Natural killer cell (primary cell): ENCODE measurements around the gene OR10H2. TPM values are rescaled to one million over a fixed set of nuclear protein-coding genes. Genes with fewer than 3 reads are reported as not detected.

Experiments
- ATAC-seq, 3 donors: fragments of 150-1000 bp in 2 of 3; fragments of 200-7000 bp in 1 of 3; cut with Tn5 transposase; 1 replicate in 1 of 3; 2 replicates in 2 of 3; pipeline ENCODE4 v1.10.0; 2021; ENCODE audit warnings: mild to moderate bottlenecking in 2 of 3, moderate library complexity in 2 of 3
- DNase-seq, 2 donors: peaks; one replicate each; pipeline versions ENCODE4 v3.0.0 to v3.0.0-alpha.2; 2013 to 2021; ENCODE audit warnings: mixed read lengths in 1 of 2
- H3K27ac ChIP-seq: one replicate; pipeline ENCODE4 v1.5.1; 2013; ENCODE audit warnings: mild to moderate bottlenecking, low read length
- H3K27me3 ChIP-seq: one replicate; pipeline ENCODE4 v1.6.1; 2013; ENCODE audit warnings: low read length; ENCODE audit not compliant: control insufficient read depth, insufficient read depth
- H3K36me3 ChIP-seq: one replicate; pipeline ENCODE4 v1.6.1; 2013; ENCODE audit warnings: low read length; ENCODE audit not compliant: control insufficient read depth, insufficient read depth
- H3K4me1 ChIP-seq: one replicate; pipeline ENCODE4 v1.6.1; 2013; ENCODE audit warnings: low read length; ENCODE audit not compliant: control insufficient read depth, insufficient read depth
- H3K4me3 ChIP-seq: one replicate; pipeline ENCODE4 v1.5.1; 2013; ENCODE audit warnings: low read length
- H3K9me3 ChIP-seq: one replicate; pipeline ENCODE4 v1.6.1; 2013; ENCODE audit warnings: low read length; ENCODE audit not compliant: control insufficient read depth, insufficient read depth
- H3K27ac Mint-ChIP-seq, 2 donors: one replicate each; pipeline ENCODE4 v1.8.0; 2022; ENCODE audit warnings: mild to moderate bottlenecking in 2 of 2, mixed read lengths in 2 of 2, moderate library complexity in 1 of 2
- H3K27me3 Mint-ChIP-seq, 2 donors: one replicate each; pipeline ENCODE4 v1.8.0; 2022; ENCODE audit warnings: low read depth in 2 of 2, mixed read lengths in 2 of 2
- H3K36me3 Mint-ChIP-seq: one replicate; pipeline ENCODE4 v1.8.0; 2022; ENCODE audit warnings: mixed read lengths
- H3K4me1 Mint-ChIP-seq, 2 donors: one replicate each; pipeline ENCODE4 v1.8.0; 2022; ENCODE audit warnings: mixed read lengths in 2 of 2
- H3K4me3 Mint-ChIP-seq: one replicate; pipeline ENCODE4 v1.8.0; 2022; ENCODE audit warnings: mild to moderate bottlenecking, moderate library complexity, mixed read lengths
- H3K9me3 Mint-ChIP-seq, 2 donors: one replicate each; pipeline ENCODE4 v1.8.0; 2022; ENCODE audit warnings: mixed read lengths in 2 of 2
- CTCF ChIP-seq: fragments of 200-600 bp; IDR thresholded peaks from one replicate; pipeline ENCODE4 v1.8.0; 2022; ENCODE audit warnings: antibody characterized with exemption
- WGBS: methylation state at CpG from one replicate; pipeline ENCODE4 v1.1.7; 2013; ENCODE audit warnings: missing lambda C conversion rate; ENCODE audit not compliant: insufficient coverage; 5-methylcytosine and 5-hydroxymethylcytosine counted together
- intact Hi-C: fragments of 100-400 bp; cut with micrococcal nuclease; formaldehyde crosslinking; loops from one replicate; pipeline ENCODE4 v1.14.2; 2022
- total RNA-seq, 4 donors: library from RNA; stranded (reverse); fragments of 120-200 nt in 1 of 4; gene quantifications; one replicate each; pipeline versions ENCODE4 v1.2.3 to v1.2.4, GENCODE V29; 2013 to 2022

The OR10H2 gene
- total RNA-seq, 3 donors from 2014 or later (not counting 1 experiment from before 2014, with no cell fraction given) = not detected

GRCh38 chr19:15775249-15775648, 47.4 kb downstream of the OR10H2 start:
- H3K9me3 ChIP-seq = no peaks in the 10 kb centered on the region
- H3K36me3 Mint-ChIP-seq = no peaks in the 10 kb centered on the region
- no peaks in the 10 kb centered on the region for H3K9me3 Mint-ChIP-seq
- no peak overlapping the region for H3K27ac Mint-ChIP-seq
- WGBS = 64% methylated on average over 2 of the region's 2 CpGs
- no peak for TF ChIP-seq CTCF
- H3K4me1 ChIP-seq = no peaks in the 10 kb centered on the region
- H3K4me1 Mint-ChIP-seq = no peaks in the 10 kb centered on the region
- H3K27me3 ChIP-seq = peaks cover 3% of the 10 kb centered on the region
- no peaks in the 10 kb centered on the region for H3K36me3 ChIP-seq
- intact Hi-C loops = no loop called here
- peaks cover 32 to 35% of the 10 kb centered on the region in 2 donors for H3K27me3 Mint-ChIP-seq
- DNase-seq (no peak), ATAC-seq (no peak)
- H3K27ac ChIP-seq = no peak overlapping the region
- H3K4me3 Mint-ChIP-seq = no peak overlapping the region
- no peak overlapping the region for H3K4me3 ChIP-seq

GRCh38 chr19:15776264-15776663, 48.4 kb downstream of the OR10H2 start:
- Histone ChIP-seq H3K27me3 (peaks cover 3% of the 10 kb centered on the region), H3K27ac (no peak overlapping the region), H3K4me3 (no peak overlapping the region), H3K4me1 (no peaks in the 10 kb centered on the region), H3K9me3 (no peaks in the 10 kb centered on the region), H3K36me3 (no peaks in the 10 kb centered on the region)
- Mint-ChIP-seq H3K27me3 (peaks cover 23 to 29% of the 10 kb centered on the region in 2 donors), H3K36me3 (no peaks in the 10 kb centered on the region), H3K9me3 (no peaks in the 10 kb centered on the region), H3K27ac (no peak overlapping the region), H3K4me3 (no peak overlapping the region), H3K4me1 (no peaks in the 10 kb centered on the region)
- intact Hi-C loops = no loop called here
- no peak for DNase-seq
- no peak for TF ChIP-seq CTCF
- ATAC-seq = no peak
- 78% methylated on average over 4 of the region's 4 CpGs for WGBS

GRCh38 chr19:15776991-15777970, 49.5 kb downstream of the OR10H2 start:
- ATAC-seq (no peak), DNase-seq (no peak)
- Histone ChIP-seq H3K36me3 (no peaks in the 10 kb centered on the region), H3K9me3 (no peaks in the 10 kb centered on the region), H3K4me3 (no peak overlapping the region), H3K4me1 (no peaks in the 10 kb centered on the region), H3K27ac (no peak overlapping the region), H3K27me3 (peaks cover 3% of the 10 kb centered on the region)
- Mint-ChIP-seq H3K4me1 (no peaks in the 10 kb centered on the region), H3K27ac (no peak overlapping the region), H3K9me3 (no peaks in the 10 kb centered on the region), H3K36me3 (no peaks in the 10 kb centered on the region), H3K4me3 (no peak overlapping the region), H3K27me3 (peaks cover 13 to 23% of the 10 kb centered on the region in 2 donors)
- no peak for TF ChIP-seq CTCF
- intact Hi-C loops = no loop called here
- WGBS = 60% methylated on average over 9 of the region's 9 CpGs

Other genes starting within 250 kb of the OR10H2 start
- under 1 TPM in 2 of 3 donors, not detected in 1; 0.21 to 0.28 TPM for gene PGLYRP2, start 248.5 kb upstream of the OR10H2 start, total RNA-seq
- gene CYP4F22, start 219.5 kb upstream of the OR10H2 start, total RNA-seq = 1 to 10 TPM; 2.2 to 3.1 (median 2.6) TPM
- not detected for gene CYP4F8, start 112.8 kb upstream of the OR10H2 start, total RNA-seq
- 1 to 10 TPM in 1 of 3 donors, under 1 TPM in 1, not detected in 1; 0.07 to 3.4 TPM for gene CYP4F3, start 87.1 kb upstream of the OR10H2 start, total RNA-seq
- 1 to 10 TPM in 1 of 3 donors, under 1 TPM in 1, not detected in 1; 0.43 to 3.9 TPM for gene CYP4F12, start 54.9 kb upstream of the OR10H2 start, total RNA-seq
- not detected for gene OR10H3, start 10.0 kb downstream of the OR10H2 start, total RNA-seq
- gene OR10H5, start 59.6 kb downstream of the OR10H2 start, total RNA-seq = not detected
- gene OR10H1, start 87.6 kb downstream of the OR10H2 start, total RNA-seq = under 1 TPM in 2 of 3 donors, not detected in 1; 0.08 to 0.12 TPM
- gene CYP4F2, start 170.1 kb downstream of the OR10H2 start, total RNA-seq = under 1 TPM in 1 of 3 donors, not detected in 2; 0.75 TPM
- not detected for gene CYP4F11, start 206.5 kb downstream of the OR10H2 start, total RNA-seq
- not detected for gene OR10H4, start 221.0 kb downstream of the OR10H2 start, total RNA-seq